Activated CD8-positive, alpha-beta memory T cell treated with anti-CD3 and anti-CD28 coated beads, Interleukin-2, amount 50 U/mL, for 48 hours (primary cell): Measurements from ENCODE around the gene PRRT1.
"Not testable (repeated sequence)": the region's sequence is repeated elsewhere in the genome, so short reads cannot be mapped to it uniquely, and the experiment has no call there.

Source experiments
- DNase-seq: peaks from one replicate; pipeline ENCODE4 v3.0.0-alpha.2; 2020

The PRRT1 gene

DNA sequence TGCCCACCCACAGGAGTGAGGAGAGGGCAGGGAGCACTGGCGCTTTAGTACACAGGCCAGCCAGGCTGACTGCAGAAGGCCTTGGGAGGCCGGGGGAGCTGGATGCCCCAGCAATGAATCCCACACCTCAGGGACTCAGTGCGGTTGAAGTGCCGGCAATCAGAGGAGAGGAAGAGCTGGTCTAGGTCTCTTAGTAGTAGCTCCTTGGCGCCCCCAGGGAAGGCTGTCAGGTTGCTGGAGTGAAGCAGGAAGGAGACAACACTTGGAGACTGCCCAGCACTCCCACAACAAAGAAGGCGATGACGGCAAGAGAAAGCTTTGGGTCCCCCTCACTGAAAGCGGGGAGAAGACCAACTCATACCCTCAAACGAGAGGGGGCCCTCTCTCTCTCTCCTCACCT lies 34.3 kb downstream of the PRRT1 start:
- no peak for DNase-seq

DNA sequence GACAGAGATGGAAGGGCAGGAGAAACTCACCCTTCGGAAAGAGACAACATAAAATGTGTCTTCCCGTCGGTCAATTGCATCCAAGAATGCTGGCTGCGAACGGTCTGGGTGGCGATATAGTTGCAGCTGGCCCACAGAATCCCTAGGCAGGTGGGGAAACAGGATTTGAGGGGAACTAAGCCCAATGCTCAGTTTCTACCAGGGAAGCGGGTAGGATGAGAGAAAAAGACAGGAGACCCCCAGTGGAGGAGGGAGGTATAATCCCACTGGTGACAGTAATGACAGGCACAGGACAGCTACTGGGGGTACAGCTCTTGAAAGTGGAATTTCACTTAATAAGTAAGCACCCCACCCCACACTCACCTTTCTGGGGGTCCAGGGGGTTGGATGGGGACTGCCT lies 35.1 kb downstream of the PRRT1 start:
- no peak for DNase-seq

DNA sequence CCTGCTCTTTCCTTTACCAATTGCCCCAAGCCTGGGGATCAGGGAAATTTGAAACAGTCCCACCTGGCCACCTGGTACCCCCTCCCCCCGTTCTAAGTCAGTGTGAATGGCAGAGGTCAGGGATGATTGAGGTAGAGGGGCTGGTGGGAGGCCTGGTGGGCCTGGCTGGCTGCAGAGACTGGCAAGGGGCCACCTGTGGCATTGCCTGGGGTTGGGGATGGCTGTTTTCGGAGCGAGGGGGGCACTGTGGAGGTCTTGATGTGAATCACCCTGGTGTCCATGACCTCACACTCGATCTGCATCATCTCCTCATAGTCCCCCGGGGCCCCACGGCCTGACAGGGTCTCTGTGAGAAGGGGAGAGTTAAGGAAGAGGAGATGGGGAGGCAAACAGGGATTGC lies 36.1 kb downstream of the PRRT1 start:
- DNase-seq = no peak

DNA sequence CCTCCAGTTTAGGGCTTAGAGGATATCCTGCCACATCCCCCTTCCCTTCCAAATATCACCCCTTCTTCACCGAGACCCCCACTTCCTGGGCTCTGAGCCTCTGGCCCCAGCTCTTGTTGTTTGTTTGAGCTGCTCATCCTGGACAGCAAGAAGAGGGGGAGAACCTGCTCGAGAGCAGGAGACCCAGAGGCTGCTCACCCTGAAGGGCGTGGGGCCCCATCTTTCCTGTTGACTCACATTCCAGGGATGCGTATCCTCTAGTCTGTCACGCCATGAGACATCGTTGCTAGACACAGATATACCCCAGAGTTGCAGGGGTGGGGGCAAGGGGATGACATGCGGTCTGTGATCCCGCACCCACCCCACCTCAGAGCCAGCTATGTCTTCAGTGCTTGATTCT lies 36.9 kb downstream of the PRRT1 start:
- DNase-seq = no peak

DNA sequence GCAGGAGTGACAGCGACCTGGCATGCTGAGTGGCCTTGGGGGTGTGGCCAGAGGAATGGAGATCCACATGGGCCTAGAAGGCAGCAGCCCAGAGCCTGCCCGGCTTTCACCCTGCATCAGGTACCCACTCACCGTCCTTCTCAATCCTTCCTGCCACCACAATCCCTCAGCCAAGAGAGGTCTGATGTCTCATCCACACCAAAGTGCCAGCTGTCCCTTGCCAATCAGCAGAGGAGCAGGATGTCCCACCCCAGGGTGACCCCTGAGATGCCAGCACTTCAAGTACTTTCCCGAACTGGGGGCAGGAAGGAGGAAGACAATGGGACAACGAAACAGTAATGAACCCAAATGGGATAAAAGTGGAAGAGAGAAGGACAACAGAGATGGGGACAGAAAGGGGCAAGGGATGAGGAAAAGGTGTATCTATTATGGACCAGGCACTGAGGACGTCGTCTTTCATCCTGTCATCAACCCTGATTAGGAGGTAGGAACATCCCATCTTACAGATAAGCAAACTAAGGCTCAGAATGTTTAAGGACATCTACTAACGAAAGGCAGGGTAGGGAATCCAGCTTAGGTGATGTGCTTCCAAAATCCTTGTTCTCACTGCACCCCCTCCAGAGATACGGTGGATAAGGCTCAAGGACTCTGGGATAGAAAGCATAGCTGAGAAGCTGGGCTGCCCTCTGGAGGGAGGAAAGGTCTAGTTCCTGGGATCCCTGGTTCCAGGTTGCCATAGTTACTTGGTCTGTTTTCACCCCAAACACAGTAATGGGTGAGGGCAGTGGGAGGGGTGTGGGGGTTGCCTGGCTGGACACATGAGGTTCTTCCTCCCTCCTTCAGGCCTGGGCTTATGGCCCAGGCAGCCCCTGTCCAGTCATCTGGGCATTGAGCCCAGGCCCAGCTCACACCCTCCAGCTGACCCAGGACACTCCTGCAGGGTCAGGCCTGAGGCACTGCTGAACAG lies 38.1 kb downstream of the PRRT1 start:
- no peak for DNase-seq

DNA sequence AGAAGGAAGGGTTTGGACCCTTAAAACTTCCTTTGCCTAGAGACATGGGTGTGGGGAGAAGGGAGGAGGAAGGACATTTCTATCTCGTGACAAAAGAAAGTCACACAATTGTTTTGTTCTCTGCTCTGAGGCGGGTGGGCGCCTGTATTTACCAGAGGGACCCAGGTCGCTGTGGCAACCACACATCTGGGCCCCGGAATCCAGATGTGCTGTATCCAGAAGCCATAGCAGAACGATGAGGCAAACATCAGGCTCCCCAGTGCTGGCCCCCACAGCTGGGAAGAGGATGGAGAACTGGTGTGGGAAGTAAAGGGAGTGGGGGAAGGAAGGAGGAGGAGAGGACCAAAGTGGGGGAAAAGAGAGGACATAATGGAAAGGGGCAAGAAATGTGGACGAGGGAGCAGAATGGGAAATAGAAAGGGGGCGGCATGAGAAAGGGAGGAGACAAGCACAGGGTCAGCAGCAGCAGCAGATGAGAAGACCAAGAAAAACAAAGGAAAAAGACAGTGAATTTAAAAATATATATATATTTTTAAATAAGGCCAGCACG lies 39.2 kb downstream of the PRRT1 start:
- no peak for DNase-seq

DNA sequence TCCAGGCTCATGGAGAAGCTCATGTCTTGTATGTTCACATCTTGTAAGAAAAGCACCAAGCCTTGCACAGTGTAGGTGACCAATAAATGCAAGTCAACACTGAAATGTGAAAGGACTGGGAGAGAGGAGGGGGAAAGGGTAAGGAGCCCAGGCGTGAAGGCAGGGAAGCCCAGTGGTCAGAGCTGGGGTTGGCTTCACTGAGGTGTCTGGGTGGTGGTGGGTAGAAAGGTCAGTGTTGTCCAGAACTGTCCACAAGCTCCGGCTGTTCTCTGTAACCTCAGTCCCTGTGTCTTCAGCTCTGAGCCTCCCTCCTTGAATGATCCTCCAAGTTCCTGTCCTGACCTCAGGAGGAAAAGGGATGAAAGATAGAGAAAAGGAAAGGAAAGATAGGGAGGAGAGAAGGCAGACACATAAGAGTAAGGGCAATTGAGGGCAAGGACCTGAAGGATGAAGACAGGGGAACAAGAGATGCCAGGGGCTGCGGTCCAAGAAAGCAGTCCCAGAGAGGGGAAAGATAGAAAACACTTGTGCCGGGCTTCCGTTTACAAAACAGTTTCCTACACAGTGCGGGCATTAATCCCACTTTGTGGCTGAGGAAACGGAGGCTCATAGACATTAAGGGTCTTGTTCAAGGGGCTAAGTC lies 40.2 kb downstream of the PRRT1 start:
- DNase-seq = no peak

DNA sequence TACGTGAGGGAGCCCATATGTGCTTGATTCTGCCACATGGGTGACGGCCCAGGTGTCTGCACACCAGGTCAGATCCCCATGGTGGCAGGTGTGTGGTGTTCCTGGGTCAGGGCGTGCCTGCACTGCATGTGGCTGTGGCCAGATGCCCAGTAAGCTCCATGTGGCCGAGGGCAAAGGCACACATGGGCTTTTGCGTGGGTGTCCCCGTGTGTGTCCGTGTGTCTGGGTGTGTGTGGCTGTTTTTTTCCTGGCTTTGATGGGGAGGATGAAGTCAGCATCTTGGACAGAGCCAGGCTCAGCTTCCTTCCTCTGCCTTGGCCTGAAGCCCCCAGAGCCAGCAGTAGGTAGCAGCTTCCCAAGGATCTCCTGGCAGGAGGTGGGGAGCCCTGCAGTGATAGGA lies 41.1 kb downstream of the PRRT1 start:
- DNase-seq = no peak

DNA sequence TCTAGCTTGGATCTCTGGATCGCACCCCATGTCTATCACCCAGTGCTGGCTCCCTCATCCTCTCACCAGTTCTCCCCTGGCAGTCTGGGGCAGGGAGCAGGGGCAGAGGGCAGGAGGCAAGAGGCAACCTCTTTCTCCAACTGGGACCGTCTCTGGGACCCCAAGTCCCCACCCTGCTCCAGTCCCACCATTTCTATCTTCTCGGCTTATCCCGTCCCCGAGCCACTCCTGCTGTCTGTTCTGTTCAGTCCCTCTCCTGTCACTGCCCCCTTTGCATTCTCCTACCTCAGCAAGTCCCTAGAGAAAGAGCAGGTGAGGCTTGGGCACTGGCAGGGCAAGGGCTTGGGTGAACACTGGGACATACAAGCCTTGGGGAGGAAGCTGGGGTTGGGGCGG lies 42.0 kb downstream of the PRRT1 start:
- no peak for DNase-seq

DNA sequence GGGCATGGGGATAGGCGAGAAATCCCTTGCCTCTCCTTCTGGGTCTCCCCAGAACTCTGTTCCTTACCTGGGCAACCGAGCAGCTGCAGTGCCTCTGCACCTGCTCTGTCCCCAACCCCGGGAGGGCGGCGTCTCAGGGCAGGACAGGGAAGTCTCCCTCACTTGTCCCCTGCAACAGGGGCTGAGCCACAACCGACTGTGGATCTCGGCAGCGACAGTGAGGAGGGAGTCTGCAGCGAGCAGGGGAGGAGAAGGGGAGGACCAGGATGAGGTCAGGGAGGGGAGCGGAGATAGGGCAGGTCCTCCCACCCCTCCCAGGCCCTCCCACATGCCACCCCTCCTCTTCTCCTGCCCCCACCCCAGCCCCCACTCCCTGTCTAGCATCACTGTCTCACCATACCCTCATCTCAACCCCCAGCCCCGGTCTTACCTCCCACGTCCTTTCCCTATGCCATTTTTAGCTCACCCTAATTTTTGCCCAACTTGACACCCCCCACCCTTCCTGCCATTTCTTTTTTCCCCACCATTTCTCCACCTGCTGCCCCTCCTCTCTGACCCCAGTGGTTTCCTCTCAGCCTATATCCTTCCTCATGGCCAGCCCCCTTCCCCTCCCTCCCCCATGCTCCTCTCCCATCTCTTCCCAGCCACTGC lies 42.5 kb downstream of the PRRT1 start, which contains the start of gene TNXB:
Gene TNXB, minus strand, starts transcription at position 225 of the 651 bp plus-strand sequence. CDS start 11,140 bp downstream, outside the sequence.
- DNase-seq = no peak

DNA sequence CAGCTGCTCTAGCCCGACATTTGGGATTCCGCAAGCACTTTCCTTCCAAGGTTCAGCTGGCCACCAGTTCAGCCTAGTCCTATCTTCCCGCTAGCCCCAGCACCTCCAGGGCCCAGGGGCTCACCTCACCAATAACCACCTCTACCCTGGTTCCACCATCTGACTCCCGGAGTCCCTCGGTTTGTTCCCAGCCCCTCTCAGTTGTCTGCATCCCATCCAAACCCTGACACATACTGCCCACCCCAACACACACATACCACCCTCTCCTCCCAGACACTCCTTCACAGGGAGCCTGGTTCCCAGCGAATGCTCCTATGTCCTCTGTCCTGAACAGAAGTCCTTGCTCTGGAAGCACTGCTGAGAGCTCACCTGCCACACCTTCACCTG lies 43.0 kb downstream of the PRRT1 start:
- DNase-seq = no peak

DNA sequence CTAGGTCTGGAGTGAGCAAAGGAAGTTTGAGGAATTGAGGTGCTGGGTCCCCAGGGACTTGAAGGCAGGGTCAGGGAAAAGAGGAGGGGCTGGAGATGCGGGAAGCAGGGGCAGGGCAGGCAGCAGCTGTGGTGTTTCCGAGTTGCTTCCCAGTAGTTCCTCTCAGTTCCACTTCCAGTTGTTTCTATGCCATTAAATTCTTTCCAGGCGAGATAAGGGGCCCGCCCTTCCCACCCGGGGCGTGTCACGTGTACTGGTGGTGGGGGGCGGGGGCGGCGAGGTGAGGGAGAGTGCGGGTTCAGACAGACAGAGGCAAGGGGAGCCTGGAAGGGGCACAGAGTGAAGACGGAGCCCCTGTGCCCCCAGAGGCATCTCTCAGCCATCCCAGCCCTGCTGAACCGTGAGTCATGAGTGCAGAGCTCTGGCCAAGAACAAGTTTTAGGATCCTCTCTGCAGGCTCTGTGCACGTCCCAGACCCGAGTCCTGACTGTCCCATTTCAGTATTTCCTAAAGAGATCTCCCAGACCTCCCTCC lies 43.6 kb downstream of the PRRT1 start:
- DNase-seq = no peak

DNA sequence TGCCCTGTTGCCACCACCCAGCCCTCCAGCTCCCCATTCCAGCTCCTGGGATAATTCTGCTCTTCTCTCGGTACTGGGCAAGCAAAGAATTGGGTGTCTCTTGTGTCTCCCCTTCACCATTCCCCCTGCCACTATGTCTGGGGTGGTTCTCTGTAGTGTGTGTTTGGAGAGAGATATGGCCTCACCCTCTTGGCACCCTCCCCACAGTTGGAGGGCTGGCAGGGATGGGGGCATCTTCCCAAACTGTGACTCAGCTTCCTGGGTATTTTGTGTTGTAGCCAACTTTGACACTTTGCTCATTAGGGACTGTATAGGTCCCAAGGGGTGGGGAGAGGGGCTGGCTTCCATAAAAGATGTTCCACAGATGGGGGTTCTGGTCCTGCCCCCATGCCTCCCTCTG lies 44.3 kb downstream of the PRRT1 start:
- no peak for DNase-seq

DNA sequence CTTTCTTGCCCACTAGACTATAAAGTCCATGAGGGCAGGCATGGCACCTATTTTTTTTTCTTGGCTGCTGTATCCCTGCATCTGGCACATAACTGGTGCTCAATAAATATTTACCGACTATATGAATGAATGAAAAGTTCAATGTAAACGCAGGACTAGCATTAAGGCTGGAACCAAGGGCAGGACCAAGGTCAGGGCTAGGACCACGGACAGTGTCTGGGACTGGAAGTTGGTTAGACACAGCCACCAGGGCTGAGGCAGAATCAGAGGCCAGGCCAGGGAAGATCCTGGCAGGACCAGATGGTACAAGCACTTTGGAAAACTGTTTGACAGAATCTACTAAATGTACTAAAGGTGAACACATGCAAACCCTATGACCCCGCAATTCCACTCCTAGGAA lies 46.3 kb downstream of the PRRT1 start:
- no peak for DNase-seq

DNA sequence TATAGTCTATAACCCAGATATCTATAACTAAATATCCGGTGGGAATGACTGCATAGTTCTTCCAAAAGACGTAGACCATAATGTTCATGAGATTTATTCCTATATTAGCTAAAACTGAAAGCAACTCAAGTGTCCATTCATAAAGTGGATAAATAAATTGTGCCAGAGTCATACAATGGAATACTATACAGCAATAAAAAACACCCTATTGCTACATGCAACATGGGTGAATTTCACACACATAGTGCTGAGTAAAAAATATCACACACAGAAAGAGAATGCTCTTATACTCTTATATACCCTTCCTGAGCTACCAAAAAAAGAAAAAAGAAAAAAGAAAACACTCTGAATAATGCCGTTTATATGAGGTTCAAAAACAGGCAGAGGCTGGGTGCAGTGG lies 49.5 kb downstream of the PRRT1 start:
- DNase-seq = no peak

DNA sequence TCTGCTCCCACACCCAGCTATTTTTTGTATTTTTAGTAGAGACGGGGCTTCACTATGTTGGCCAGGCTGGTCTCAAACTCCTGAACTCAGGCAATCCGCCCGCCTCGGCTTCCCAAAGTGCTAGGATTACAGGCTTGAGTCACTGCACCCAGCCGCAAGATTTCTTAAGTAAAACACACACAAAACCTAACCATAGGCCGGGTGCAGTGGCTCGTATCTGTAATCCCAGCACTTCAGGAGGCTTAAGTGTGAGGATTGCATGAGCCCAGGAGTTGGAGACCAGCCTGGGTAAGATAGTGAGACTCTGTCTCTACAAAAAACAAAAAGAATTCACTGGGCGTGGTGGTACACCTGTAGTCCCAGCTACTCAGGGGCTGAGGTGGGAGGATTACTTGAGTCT lies 51.5 kb downstream of the PRRT1 start:
- not testable (repeated sequence) for DNase-seq
